Cardiac fibroblast (primary cell): ENCODE measurements around the gene LRRC74B.
A peak's percentile ranks its signal among the peaks of the same experiment; 100 is the strongest.

Experiments
- DNase-seq, 2 donors: peaks; one replicate each; pipeline versions ENCODE4 v3.0.0 to v3.0.0-alpha.2; 2010; ENCODE audit warnings: low read depth in 2 of 2
- H3K4me3 ChIP-seq, 2 donors: replicated peaks in 1 of 2; 1 replicate in 1 of 2; 2 replicates in 1 of 2; pipeline ENCODE4 v1.5.1; 2011; ENCODE audit warnings: low read depth in 2 of 2, low read length in 2 of 2, mild to moderate bottlenecking in 2 of 2, moderate library complexity in 1 of 2
- TF ChIP-seq, protein P1 (sequence below): IDR thresholded peaks from one replicate; pipeline ENCODE4 v1.5.1; 2011; ENCODE audit warnings: low read depth, mild to moderate bottlenecking, low read length, inconsistent platforms

The LRRC74B gene

DNA sequence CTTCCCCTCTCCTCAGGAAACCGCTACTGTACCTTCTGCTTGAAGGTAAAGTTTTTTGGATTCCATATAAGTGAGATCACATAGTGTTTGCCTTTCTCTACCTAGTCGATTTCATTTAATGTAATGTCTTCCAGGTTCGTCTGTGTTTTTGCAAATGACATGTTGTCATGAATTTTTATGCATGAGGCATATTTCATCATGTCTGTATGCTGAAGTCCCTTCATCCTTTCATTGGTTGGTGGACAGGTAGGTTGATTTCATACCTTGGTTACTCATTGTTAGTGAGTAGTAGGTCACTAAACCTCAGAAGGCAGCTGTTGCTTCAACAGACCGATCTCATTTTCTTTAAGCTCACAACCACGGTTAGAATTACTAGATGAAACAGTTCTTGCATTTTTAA is 60.3 kb downstream of the LRRC74B start:
- H3K4me3 ChIP-seq, result no peak overlapping the region
- DNase-seq, result no peak
- TF ChIP-seq, protein P1, sequence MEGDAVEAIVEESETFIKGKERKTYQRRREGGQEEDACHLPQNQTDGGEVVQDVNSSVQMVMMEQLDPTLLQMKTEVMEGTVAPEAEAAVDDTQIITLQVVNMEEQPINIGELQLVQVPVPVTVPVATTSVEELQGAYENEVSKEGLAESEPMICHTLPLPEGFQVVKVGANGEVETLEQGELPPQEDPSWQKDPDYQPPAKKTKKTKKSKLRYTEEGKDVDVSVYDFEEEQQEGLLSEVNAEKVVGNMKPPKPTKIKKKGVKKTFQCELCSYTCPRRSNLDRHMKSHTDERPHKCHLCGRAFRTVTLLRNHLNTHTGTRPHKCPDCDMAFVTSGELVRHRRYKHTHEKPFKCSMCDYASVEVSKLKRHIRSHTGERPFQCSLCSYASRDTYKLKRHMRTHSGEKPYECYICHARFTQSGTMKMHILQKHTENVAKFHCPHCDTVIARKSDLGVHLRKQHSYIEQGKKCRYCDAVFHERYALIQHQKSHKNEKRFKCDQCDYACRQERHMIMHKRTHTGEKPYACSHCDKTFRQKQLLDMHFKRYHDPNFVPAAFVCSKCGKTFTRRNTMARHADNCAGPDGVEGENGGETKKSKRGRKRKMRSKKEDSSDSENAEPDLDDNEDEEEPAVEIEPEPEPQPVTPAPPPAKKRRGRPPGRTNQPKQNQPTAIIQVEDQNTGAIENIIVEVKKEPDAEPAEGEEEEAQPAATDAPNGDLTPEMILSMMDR, result no peak

DNA sequence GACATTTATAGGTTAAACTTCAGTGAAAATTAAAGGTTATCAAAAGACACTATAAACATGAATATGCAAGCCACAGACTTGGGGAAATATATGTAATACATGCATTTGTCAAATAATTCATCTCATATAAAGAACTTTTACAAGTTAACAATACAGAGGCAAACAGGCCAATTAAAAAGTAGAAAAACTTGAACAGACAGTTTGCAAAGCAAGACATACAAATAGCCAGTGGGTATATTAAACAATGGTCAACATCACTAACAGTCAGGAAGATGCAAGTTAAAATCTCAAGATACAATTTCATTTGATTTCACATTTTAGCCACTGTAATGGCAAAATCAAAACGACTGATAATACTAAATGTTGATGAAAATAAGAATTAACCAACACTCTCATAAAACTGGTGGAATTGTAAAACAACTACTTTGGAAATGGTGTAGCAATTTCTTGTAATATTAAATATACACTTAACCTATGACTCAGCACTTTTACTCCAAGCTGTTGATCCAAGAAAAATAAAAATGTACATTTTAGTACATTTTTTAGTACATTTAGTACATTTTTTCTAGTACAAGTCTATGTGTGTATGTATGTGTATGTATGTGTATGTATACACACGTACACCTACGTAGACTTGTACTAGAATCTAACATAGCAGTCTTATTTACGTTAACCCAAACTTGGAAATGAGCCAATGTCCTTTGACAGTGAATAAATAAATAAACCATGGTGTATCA is 62.8 kb downstream of the LRRC74B start:
- TF ChIP-seq, protein P1, result no peak
- DNase-seq, result peak; percentile 5 to 40
- no peak overlapping the region for H3K4me3 ChIP-seq
